GM04503 (cell line): Measurements from ENCODE around the gene MUC5B.
"Not testable (repeated sequence)": the region's sequence is repeated elsewhere in the genome, so short reads cannot be mapped to it uniquely, and the experiment has no call there.

Source experiments
- DNase-seq: peaks from one replicate; pipeline ENCODE4 v3.0.0-alpha.2; 2012; ENCODE audit warnings: low read depth

Gene MUC5B

GRCh38 chr11:1251236-1251770 is 28.4 kb downstream of the MUC5B start:
- no peak for DNase-seq

GRCh38 chr11:1252371-1253102 is 29.7 kb downstream of the MUC5B start:
- DNase-seq: no peak

- DNase-seq: no peak
Observed at GRCh38 chr11:1253103-1253485, 30.2 kb downstream of the MUC5B start.

DNA sequence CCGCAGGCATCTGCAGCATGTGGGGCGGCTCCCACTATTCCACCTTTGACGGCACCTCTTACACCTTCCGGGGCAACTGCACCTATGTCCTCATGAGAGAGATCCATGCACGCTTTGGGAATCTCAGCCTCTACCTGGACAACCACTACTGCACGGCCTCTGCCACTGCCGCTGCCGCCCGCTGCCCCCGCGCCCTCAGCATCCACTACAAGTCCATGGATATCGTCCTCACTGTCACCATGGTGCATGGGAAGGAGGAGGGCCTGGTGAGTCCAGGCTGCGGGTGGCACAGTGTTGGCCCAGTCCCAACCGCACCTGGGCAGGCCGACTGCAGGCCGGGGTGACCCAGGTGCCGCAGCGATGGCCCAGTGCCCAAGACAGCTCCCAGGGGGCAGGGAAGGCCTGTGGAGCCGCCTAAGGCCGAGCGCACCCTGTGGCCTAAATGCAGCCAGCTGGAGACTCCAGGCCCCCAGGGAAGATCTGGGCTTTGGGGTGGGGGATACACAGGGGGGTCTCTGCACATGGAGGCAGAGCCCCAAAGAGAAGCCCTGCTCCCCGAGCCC is 31.3 kb downstream of the MUC5B start:
- no peak for DNase-seq

- no peak for DNase-seq
Observed at GRCh38 chr11:1254733-1255132, 31.9 kb downstream of the MUC5B start.

- DNase-seq: no peak
Observed at GRCh38 chr11:1255151-1255550, 32.3 kb downstream of the MUC5B start.

DNA sequence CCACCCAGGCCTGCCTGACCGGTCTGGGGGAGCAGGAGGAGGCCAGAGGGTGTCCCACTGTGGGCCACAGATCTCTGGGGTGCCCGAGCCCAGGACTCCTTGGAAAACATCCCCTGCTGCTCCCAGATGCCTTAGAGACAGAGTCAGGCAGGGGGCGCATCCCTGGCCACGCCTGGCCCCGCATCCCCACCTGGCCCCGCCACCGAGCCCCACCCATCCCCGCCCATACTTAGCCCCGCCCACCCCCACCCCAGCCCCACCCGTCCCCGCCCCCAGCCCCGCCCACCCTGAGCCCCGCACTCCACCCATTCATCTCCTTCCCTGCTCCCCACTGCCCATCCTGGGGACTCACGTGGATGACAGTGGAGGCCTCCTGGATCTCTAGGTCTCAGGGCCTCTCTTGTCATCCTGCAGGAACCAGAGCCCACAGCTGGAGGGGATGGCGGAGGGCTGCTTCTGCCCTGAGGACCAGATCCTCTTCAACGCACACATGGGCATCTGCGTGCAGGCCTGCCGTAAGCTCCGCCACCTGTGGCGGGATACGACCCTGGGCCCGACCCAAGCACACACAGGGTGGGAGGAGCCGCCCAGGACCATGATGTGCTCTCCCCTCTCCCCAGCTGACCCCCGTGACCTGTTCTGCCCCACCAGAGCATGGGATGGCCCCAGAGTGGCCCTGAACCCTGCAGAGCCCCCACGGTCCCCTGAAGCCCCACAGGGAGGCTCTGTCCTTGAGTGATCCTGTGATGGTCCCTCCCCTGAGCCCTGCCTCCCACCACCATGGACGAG is 33.6 kb downstream of the MUC5B start:
- DNase-seq: no peak

DNA sequence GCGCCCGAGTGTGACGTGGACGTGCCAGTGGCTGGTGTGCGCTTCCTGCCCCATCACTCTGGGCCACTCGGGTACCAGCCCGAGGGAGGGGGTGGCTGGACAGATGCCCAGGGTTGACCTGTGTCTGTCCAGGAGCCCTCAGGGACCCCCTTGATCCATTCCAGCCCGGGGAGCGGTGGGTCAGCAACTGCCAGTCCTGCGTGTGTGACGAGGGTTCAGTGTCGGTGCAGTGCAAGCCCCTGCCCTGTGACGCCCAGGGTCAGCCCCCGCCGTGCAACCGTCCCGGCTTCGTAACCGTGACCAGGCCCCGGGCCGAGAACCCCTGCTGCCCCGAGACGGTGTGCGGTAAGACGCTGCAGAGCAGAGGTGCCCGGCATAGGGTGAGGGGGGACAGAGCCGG is 34.5 kb downstream of the MUC5B start:
- no peak for DNase-seq

DNA sequence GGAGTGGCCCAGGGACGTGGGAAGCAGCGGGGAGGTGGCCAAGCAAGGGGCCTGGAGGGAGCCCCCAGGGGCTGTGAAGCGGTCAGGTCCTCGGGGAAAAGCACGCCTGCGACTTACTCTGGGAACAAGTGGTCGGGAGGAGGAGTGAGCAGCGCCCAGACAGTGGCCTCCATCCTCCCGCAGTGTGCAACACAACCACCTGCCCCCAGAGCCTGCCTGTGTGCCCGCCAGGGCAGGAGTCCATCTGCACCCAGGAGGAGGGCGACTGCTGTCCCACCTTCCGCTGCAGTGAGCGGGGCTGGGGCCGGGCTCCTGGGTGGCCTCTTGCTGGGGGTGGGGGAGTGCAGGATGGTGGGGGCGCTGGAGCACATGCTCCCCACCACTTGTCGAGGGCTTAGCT is 35.0 kb downstream of the MUC5B start:
- DNase-seq: no peak

GRCh38 chr11:1258401-1259075 is 35.7 kb downstream of the MUC5B start:
- DNase-seq: no peak

DNA sequence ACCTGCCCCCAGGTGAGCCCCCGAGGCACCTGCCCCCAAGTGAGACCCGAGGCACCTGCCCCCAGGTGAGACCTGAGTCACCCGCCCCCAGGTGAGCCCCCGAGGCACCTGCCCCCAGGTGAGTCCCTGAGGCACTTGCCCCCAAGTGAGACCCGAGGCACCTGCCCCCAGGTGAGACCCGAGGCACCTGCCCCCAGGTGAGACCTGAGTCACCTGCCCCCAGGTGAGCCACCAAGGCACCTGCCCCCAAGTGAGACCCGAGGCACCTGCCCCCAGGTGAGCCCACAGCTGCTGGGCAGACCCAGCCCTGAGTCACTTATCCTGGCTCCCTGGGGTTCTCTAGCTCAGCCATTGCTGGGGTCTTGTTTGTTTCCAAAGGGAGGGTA is 36.2 kb downstream of the MUC5B start:
- DNase-seq: no peak

- no peak for DNase-seq
Observed at GRCh38 chr11:1259561-1259960, 36.7 kb downstream of the MUC5B start.

DNA sequence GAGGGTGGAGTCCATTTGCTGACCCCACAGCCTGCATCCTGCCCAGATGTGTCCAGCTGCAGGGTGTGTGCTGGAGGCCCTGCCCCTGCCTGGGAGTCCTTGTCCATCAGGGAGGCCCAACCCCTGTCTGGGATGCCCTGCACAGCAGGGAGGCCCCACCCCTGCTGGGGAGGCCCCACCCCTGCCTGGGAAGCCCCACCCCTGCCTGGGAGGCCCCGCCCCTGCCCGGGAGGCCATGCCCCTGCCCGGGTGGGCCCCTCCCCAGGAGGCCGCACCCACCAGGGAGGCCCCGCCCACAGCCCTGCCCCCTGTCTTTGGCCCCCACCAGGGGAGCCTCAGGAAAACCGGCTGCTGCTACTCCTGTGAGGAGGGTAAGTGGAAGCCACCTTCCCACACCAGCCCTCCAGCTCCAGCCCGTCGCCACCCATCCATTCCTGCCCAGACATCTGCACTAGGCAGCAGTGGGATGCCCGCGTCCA is 37.2 kb downstream of the MUC5B start:
- DNase-seq: no peak

- DNase-seq: no peak
Observed at GRCh38 chr11:1260620-1261019, 37.8 kb downstream of the MUC5B start.

- DNase-seq: no peak
Observed at GRCh38 chr11:1261241-1262071, 38.6 kb downstream of the MUC5B start.

GRCh38 chr11:1262172-1263006 is 39.5 kb downstream of the MUC5B start:
- peak; percentile 37 for DNase-seq

GRCh38 chr11:1263010-1263409 is 40.1 kb downstream of the MUC5B start:
- DNase-seq: no peak

- peak; percentile 45 for DNase-seq
Observed at GRCh38 chr11:1264444-1264843, 41.6 kb downstream of the MUC5B start.

DNA sequence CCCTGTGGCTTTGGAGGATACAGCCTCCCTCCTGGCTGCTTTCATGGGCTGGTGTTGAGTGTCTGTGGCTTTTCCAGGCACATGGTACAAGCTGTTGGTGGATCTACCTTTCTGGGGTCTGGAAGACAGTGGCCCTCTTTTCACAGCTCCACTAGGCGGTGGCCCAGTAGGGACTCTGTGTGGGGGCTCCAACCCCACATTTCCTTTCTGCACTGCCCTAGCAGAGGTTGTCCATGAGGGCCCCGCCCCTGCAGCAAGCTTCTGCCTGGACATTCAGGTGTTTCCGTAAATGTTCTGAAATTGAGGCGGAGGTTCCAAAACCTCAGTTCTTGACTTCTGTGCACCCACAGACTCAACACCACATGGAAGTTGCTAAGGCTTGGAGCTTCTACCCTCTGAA is 42.6 kb downstream of the MUC5B start:
- not testable (repeated sequence) for DNase-seq

DNA sequence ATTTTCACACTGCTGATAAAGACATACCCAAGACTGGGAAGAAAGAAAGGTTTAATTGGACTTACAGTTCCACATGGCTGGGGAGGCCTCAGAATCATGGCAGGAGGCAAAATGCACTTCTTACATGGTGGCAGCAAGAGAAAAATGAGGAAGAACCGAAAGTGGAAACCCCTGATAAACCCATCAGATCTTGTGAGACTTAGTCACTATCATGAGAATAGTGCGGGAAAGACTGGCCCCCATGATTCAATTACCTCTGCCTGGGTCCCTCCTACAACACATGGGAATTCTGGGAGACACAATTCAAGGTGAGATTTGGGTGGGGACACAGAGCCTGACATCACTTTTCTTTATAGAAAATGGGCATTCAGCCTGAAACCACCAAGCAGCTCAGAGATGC is 44.1 kb downstream of the MUC5B start:
- not testable (repeated sequence) for DNase-seq
